Esophagus muscularis mucosa (tissue), 4 donors: ENCODE measurements around the gene HECTD4. TPM values are rescaled to one million over a fixed set of nuclear protein-coding genes. Genes with fewer than 3 reads are reported as not detected.
"Not testable (repeated sequence)": the region's sequence is repeated elsewhere in the genome, so short reads cannot be mapped to it uniquely, and the experiment has no call there.

ENCODE experiments used
- DNase-seq: peaks from one replicate; pipeline ENCODE4 v3.0.0-alpha.2; 2017; ENCODE audit errors: extremely low spot score
- H3K27ac ChIP-seq, 4 donors: fragments of 200-600 bp; sonication (generic); replicated peaks in 1 of 4; 1 replicate in 3 of 4; 2 replicates in 1 of 4; pipeline ENCODE4 v1.5.1; 2016 to 2019; ENCODE audit warnings: mild to moderate bottlenecking in 1 of 4
- H3K27me3 ChIP-seq, 4 donors: fragments of 200-600 bp; sonication (generic); one replicate each; pipeline versions ENCODE4 v1.5.1 to v1.6.0; 2016 to 2019
- H3K36me3 ChIP-seq, 4 donors: fragments of 200-600 bp; sonication (generic); one replicate each; pipeline ENCODE4 v1.5.1; 2016 to 2019
- H3K4me1 ChIP-seq, 4 donors: fragments of 200-600 bp; sonication (generic); one replicate each; pipeline ENCODE4 v1.5.1; 2016 to 2019
- H3K4me3 ChIP-seq, 4 donors: fragments of 200-600 bp; sonication (generic); 1 replicate in 2 of 4; 2 replicates in 2 of 4; pipeline ENCODE4 v1.5.1; 2016 to 2019; ENCODE audit warnings: mild to moderate bottlenecking in 4 of 4, moderate library complexity in 1 of 4
- H3K9me3 ChIP-seq, 4 donors: fragments of 200-600 bp; sonication (generic); 1 replicate in 3 of 4; 2 replicates in 1 of 4; pipeline ENCODE4 v1.5.1; 2016 to 2019
- EP300 ChIP-seq: sonication (generic); formaldehyde crosslinking; IDR thresholded peaks from one replicate; pipeline ENCODE4 v1.6.1; 2017; ENCODE audit warnings: antibody characterized with exemption
- POLR2A ChIP-seq: fragments of 450-650 bp; IDR thresholded peaks from one replicate; pipeline ENCODE4 v1.6.1; 2017; ENCODE audit warnings: antibody characterized with exemption, moderate library complexity, mild to moderate bottlenecking, low read depth
- POLR2AphosphoS5 ChIP-seq, 2 donors: sonication (generic); formaldehyde crosslinking; IDR thresholded peaks; one replicate each; pipeline ENCODE4 v1.6.1; 2017; ENCODE audit warnings: antibody characterized with exemption in 2 of 2
- WGBS: methylation state at CpG from one replicate; pipeline ENCODE4 v1.1.5; 2018; 5-methylcytosine and 5-hydroxymethylcytosine counted together
- intact Hi-C: fragments of 100-400 bp; cut with DNase I; formaldehyde crosslinking; loops from one replicate; pipeline ENCODE4 v1.15.1; 2023
- total RNA-seq, 4 donors: library from RNA; depleted of rRNA; stranded (reverse); fragments of >200 nt; gene quantifications; one replicate each; pipeline versions ENCODE4 v1.1.0 to v1.2.1, GENCODE V29; 2016
- TF ChIP-seq, protein P1 (sequence below), 3 experiments: fragments of 200-600 bp in 2 of 3; fragments of 450-650 bp in 1 of 3; sonication (generic) in 2 of 3; IDR thresholded peaks; one replicate each; pipeline ENCODE4 v1.5.1; 2017 to 2019; ENCODE audit warnings: antibody characterized with exemption in 3 of 3, mild to moderate bottlenecking in 2 of 3, moderate library complexity in 1 of 3

Gene HECTD4
- total RNA-seq, 4 donors from 2014 or later: 27.3 to 59.3 (median 44.9) TPM

DNA sequence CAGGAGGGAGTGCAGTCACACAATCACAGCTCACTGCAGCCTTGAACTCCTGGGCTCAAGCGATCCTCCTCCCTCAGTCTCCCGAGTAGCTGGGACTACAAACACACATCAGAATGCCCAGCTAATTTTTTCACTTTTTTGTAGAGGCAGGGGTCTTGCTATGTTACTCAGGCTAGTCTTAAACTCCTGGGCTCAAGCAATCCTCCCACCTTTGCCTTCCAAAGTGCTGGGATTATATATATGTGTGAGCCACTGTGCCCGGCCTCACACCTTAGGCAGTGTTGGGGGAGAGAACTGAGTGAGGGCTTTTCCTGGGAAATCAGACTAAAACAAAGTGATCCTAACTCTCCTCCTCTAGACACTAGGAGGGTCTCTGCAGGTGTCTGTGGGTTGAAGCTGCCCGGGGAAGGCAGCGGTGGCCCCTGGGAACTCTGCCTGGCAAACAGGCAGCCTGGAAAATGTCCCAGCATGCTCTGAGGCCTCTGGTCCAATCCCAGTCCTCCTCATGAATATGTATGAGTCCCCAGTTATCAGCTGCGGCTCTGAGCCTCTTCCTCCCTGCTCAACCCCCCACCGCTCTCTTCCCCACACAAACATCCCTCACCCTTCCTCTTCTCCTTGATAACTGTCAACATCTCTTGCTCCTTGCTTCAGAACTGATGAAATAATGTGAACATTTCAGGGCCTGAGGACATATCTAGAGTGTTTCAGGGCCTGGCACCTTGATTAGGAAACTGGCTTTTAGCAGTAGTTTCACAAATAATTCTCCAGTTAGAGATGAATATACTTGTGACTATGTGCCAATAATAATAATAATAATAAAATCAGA, 265.8 kb downstream of the HECTD4 start:
- intact Hi-C loops: no loop called here

DNA sequence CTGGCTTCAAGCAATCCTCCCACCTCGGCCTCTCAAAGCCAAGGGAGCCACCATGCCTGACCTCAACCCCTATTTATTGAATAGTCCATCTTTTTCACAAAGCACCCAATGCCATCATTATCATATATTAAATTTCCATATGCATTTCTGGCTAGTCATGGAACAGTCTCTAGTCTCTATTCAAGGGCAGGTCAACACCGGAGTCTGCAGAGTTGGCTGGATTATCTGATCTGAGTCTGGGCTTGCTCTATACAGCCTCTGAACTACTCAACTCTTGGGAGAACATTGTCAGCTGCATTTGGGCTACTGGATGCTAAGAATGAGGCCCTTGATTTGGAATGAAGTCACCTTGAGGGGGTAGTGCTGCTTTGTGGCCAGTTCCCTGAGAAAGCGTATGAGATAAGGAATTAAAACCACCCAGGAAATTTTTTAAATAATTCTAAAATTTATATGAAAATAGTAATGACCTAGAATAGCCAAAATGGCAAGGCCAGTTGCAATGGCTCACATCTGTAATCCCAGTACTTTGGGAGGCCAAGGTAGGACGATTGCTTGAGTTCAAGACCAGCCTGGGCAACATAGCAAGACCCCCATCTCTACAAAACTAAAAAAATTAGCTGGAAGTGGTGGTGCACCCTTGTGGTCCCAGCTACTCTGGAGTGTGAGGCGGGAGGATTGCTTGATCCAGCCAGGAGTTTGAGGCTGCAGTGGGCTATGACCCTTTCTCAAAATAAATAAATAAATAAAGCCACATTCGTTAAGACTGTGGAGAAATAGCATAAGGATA, 266.8 kb downstream of the HECTD4 start:
- H3K4me3 ChIP-seq: no peak overlapping the region
- TF ChIP-seq POLR2AphosphoS5 (IDR thresholded peaks at IDR 0.05) (no peak), EP300 (no peak), POLR2A (no peak)
- TF ChIP-seq, protein P1, sequence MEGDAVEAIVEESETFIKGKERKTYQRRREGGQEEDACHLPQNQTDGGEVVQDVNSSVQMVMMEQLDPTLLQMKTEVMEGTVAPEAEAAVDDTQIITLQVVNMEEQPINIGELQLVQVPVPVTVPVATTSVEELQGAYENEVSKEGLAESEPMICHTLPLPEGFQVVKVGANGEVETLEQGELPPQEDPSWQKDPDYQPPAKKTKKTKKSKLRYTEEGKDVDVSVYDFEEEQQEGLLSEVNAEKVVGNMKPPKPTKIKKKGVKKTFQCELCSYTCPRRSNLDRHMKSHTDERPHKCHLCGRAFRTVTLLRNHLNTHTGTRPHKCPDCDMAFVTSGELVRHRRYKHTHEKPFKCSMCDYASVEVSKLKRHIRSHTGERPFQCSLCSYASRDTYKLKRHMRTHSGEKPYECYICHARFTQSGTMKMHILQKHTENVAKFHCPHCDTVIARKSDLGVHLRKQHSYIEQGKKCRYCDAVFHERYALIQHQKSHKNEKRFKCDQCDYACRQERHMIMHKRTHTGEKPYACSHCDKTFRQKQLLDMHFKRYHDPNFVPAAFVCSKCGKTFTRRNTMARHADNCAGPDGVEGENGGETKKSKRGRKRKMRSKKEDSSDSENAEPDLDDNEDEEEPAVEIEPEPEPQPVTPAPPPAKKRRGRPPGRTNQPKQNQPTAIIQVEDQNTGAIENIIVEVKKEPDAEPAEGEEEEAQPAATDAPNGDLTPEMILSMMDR (IDR thresholded peaks at IDR 0.05): no peak
- intact Hi-C loops: no loop called here

More for the DNA sequence above, 265.8 kb downstream of the HECTD4 start:
- H3K4me3 ChIP-seq: peak overlapping the region in 1 of 4 donors; percentile 6
- peak overlapping the region; percentile 28 to 53 (median 44) for H3K27ac ChIP-seq
- TF ChIP-seq EP300 (no peak), POLR2AphosphoS5 (IDR thresholded peaks at IDR 0.05) (no peak), POLR2A (no peak)
- TF ChIP-seq, protein P1 (IDR thresholded peaks at IDR 0.05): no peak
- WGBS: 53% methylated on average over 7 of the region's 7 CpGs
- H3K36me3 ChIP-seq: no peaks in the 10 kb centered on the region
- H3K9me3 ChIP-seq: no peaks in the 10 kb centered on the region
- no peak for DNase-seq
- no peaks in the 10 kb centered on the region for H3K27me3 ChIP-seq
- H3K4me1 ChIP-seq: peaks cover 4 to 20% (median 8%) of the 10 kb centered on the region in 4 donors

DNA sequence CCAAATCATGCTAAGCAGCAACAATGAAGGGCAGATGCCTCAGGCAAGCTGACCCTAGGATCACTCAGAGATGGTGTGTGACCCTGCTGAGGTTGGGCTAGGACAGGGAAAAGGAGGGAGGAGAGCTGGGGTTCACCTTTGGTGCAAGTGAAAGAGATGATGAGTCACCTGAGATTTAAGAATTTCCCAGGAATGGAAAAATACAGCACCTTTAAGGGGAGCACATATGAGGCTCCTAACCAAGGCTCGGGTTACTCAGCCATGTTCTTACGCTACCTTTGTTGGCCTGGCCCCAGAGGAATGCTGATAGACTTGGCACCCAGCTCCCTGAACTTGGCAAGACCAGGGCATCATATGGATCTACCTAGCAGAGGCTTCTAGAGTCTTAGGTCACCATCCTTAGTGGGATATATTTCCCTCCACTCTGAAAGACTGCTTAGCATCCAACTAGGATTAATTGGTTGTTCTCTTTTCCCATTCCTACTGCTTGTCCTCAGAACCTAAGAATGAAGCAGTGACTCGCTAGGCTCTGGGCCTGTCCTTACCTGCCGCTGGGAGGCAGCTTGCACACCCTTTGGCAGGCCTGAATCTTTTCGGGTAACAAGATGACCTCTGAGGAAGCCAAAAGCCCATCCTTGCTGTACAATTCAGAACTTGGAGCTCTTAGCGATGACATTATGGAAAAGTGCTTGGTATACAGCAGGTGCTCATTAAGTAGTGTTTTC, 269.7 kb downstream of the HECTD4 start:
- Histone ChIP-seq H3K36me3 (no peaks in the 10 kb centered on the region), H3K27ac (no peak overlapping the region), H3K9me3 (no peaks in the 10 kb centered on the region), H3K27me3 (no peaks in the 10 kb centered on the region), H3K4me3 (no peak overlapping the region), H3K4me1 (peaks cover 12 to 21% (median 17%) of the 10 kb centered on the region in 4 donors)
- TF ChIP-seq POLR2A: no peak
- no peak for TF ChIP-seq EP300
- TF ChIP-seq, protein P1 (IDR thresholded peaks at IDR 0.05): no peak
- no peak for TF ChIP-seq POLR2AphosphoS5 (IDR thresholded peaks at IDR 0.05)
- WGBS: 96% methylated on average over 6 of the region's 6 CpGs
- intact Hi-C loops: no loop called here
- DNase-seq: no peak

More for the DNA sequence above, 266.8 kb downstream of the HECTD4 start:
- Histone ChIP-seq H3K27me3 (no peaks in the 10 kb centered on the region), H3K9me3 (no peaks in the 10 kb centered on the region), H3K4me1 (peaks cover 0 to 18% (median 3%) of the 10 kb centered on the region in 4 donors), H3K36me3 (no peaks in the 10 kb centered on the region), H3K27ac (no peak overlapping the region)
- WGBS: 90% methylated on average over 6 of the region's 6 CpGs
- DNase-seq: no peak

DNA sequence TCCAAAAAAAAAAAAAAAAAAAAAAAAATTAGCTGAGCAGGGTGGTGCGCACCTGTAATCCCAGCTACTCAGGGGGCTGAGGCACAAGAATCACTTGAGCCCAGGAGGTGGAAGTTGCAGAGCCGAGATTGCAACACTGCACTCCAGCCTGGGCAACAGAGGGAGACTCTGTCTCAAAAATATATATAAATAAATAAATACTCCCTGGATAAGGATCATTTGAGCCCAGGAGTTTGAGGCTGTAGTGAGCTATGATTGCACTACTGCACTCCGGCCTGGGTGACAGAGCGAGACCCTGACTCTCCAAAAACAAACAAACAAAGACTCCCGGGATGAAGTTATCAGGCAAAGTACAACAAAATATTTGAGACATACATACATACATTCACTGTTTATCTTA, 270.3 kb downstream of the HECTD4 start:
- WGBS: 84% methylated on average over 5 of the region's 5 CpGs
- peaks cover 18 to 23% (median 20%) of the 10 kb centered on the region in 4 donors for H3K4me1 ChIP-seq
- TF ChIP-seq EP300: no peak
- no peak for TF ChIP-seq POLR2A
- TF ChIP-seq, protein P1 (IDR thresholded peaks at IDR 0.05): no peak
- no peak for TF ChIP-seq POLR2AphosphoS5 (IDR thresholded peaks at IDR 0.05)
- no peak for DNase-seq
- H3K36me3 ChIP-seq: no peaks in the 10 kb centered on the region
- H3K9me3 ChIP-seq: no peaks in the 10 kb centered on the region
- intact Hi-C loops: no loop called here
- no peak overlapping the region for H3K27ac ChIP-seq
- H3K27me3 ChIP-seq: no peaks in the 10 kb centered on the region
- no peak overlapping the region for H3K4me3 ChIP-seq

DNA sequence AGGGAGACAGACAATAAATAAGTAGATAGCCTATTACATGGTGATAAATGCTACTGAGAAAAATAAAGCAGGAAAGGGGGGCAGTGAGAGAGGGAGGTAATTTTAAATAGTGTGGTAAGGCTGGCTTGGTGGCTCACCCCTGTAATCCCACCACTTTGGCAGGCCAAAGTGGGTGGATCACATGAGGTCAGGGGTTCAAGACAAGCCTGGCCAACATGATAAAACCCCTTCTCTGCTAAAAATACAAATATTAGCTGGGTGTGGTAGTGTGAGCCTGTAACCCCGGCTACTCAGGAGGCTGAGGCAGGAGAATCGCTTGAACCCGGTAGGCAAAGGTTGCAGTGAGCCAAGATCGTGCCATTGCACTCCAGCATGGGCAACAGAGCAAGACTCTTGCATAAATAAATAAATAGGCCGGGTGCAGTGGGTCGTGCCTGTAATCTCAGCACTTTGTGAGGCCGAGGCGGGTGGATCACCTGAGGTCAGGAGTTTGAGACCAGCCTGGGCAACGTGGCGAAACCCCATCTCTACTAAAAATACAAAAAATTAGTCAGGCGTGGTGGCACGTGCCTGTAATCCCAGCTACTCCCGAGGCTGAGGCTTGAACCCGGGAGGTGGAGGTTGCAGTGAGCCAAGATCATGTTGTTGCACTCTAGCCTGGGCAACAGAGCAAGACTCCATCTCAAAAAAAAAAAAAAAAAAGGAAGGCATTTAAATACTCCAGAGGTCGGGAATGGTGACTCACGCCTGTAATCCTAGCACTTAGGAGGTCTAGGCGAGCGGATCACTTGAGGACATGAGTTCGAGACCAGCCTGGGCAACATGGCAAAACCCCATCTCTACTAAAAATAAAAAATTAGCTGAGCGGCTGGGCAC, 271.2 kb downstream of the HECTD4 start:
- H3K9me3 ChIP-seq, H3K36me3 ChIP-seq, H3K4me3 ChIP-seq, H3K27ac ChIP-seq, DNase-seq, H3K27me3 ChIP-seq, intact Hi-C loops: not testable (repeated sequence)
- 86% methylated on average over 20 of the region's 20 CpGs for WGBS
- H3K4me1 ChIP-seq: peaks cover 18 to 31% (median 29%) of the 10 kb centered on the region in 4 donors
